ENCODE measurements around the gene NIPSNAP3A. TPM values are rescaled to one million over a fixed set of nuclear protein-coding genes. Genes with fewer than 3 reads are reported as not detected.
A peak's percentile ranks its signal among the peaks of the same experiment; 100 is the strongest.

Gene NIPSNAP3A
- total RNA-seq, 1 donor from 2014 or later, result 10.8 TPM

- Mint-ChIP-seq H3K27ac (no peak overlapping the region), H3K36me3 (ENCODE audit: low read depth) (no peaks in the 10 kb centered on the region), H3K4me1 (no peaks in the 10 kb centered on the region), H3K27me3 (peaks cover 2% of the 10 kb centered on the region), H3K9me3 (no peaks in the 10 kb centered on the region), H3K4me3 (no peak overlapping the region)
- no peak for DNase-seq
- intact Hi-C loops (cut with micrococcal nuclease), result no loop called here
Observed at GRCh38 chr9:104779334-104779733, 31.9 kb downstream of the NIPSNAP3A start.

GRCh38 chr9:104779946-104780535, 32.6 kb downstream of the NIPSNAP3A start:
- intact Hi-C loops (cut with micrococcal nuclease), result loop anchor here (10.0 kb wide), 1 partner anchor 375 kb away; no protein-coding TSS in a partner anchor

GRCh38 chr9:104780796-104781395, 33.4 kb downstream of the NIPSNAP3A start:
- Mint-ChIP-seq H3K36me3 (ENCODE audit: low read depth) (no peaks in the 10 kb centered on the region), H3K4me3 (no peak overlapping the region), H3K4me1 (no peaks in the 10 kb centered on the region), H3K27ac (no peak overlapping the region), H3K9me3 (no peaks in the 10 kb centered on the region), H3K27me3 (peaks cover 2% of the 10 kb centered on the region)
- DNase-seq, result peak; percentile 57
- intact Hi-C loops (cut with micrococcal nuclease), result loop anchor here (10.0 kb wide), 1 partner anchor 374 kb away; no protein-coding TSS in a partner anchor

More at GRCh38 chr9:104779946-104780535, 32.6 kb downstream of the NIPSNAP3A start:
- Mint-ChIP-seq H3K36me3 (ENCODE audit: low read depth) (no peaks in the 10 kb centered on the region), H3K9me3 (no peaks in the 10 kb centered on the region), H3K27ac (no peak overlapping the region), H3K4me1 (no peaks in the 10 kb centered on the region), H3K4me3 (no peak overlapping the region), H3K27me3 (peaks cover 2% of the 10 kb centered on the region)
- peak; percentile 19 for DNase-seq

- Mint-ChIP-seq H3K4me1 (no peaks in the 10 kb centered on the region), H3K27ac (no peak overlapping the region), H3K27me3 (peaks cover 2% of the 10 kb centered on the region), H3K4me3 (no peak overlapping the region), H3K36me3 (ENCODE audit: low read depth) (no peaks in the 10 kb centered on the region), H3K9me3 (no peaks in the 10 kb centered on the region)
- no peak for DNase-seq
- intact Hi-C loops (cut with micrococcal nuclease), result loop anchor here (10.0 kb wide), 1 partner anchor 371 kb away; no protein-coding TSS in a partner anchor
Observed at GRCh38 chr9:104783588-104783987, 36.1 kb downstream of the NIPSNAP3A start.

GRCh38 chr9:104784098-104784497, 36.6 kb downstream of the NIPSNAP3A start:
- H3K27me3 Mint-ChIP-seq, result peaks cover 2% of the 10 kb centered on the region
- H3K36me3 Mint-ChIP-seq (ENCODE audit: low read depth), result no peaks in the 10 kb centered on the region
- H3K4me1 Mint-ChIP-seq, result no peaks in the 10 kb centered on the region
- H3K27ac Mint-ChIP-seq, result no peak overlapping the region
- intact Hi-C loops (cut with micrococcal nuclease), result loop anchor here (10.0 kb wide), 1 partner anchor 371 kb away; no protein-coding TSS in a partner anchor
- no peak for DNase-seq
- no peaks in the 10 kb centered on the region for H3K9me3 Mint-ChIP-seq
- no peak overlapping the region for H3K4me3 Mint-ChIP-seq

GRCh38 chr9:104786293-104786692, 38.8 kb downstream of the NIPSNAP3A start:
- H3K27ac Mint-ChIP-seq, result no peak overlapping the region
- intact Hi-C loops (cut with micrococcal nuclease), result loop anchor here (10.0 kb wide), 1 partner anchor 369 kb away; no protein-coding TSS in a partner anchor
- no peaks in the 10 kb centered on the region for H3K9me3 Mint-ChIP-seq
- no peaks in the 10 kb centered on the region for H3K36me3 Mint-ChIP-seq (ENCODE audit: low read depth)
- no peaks in the 10 kb centered on the region for H3K4me1 Mint-ChIP-seq
- no peak overlapping the region for H3K4me3 Mint-ChIP-seq
- no peaks in the 10 kb centered on the region for H3K27me3 Mint-ChIP-seq
- DNase-seq, result no peak

- H3K27me3 Mint-ChIP-seq, result no peaks in the 10 kb centered on the region
- no peak overlapping the region for H3K27ac Mint-ChIP-seq
- H3K9me3 Mint-ChIP-seq, result no peaks in the 10 kb centered on the region
- H3K4me3 Mint-ChIP-seq, result no peak overlapping the region
- H3K4me1 Mint-ChIP-seq, result no peaks in the 10 kb centered on the region
- intact Hi-C loops (cut with micrococcal nuclease), result loop anchor here (10.0 kb wide), 1 partner anchor 367 kb away; no protein-coding TSS in a partner anchor
- no peaks in the 10 kb centered on the region for H3K36me3 Mint-ChIP-seq (ENCODE audit: low read depth)
- DNase-seq, result no peak
Observed at GRCh38 chr9:104787306-104788015, 40.0 kb downstream of the NIPSNAP3A start.

- no peak for DNase-seq
- intact Hi-C loops (cut with micrococcal nuclease), result loop anchor here (10.0 kb wide), 1 partner anchor 367 kb away; no protein-coding TSS in a partner anchor
- Mint-ChIP-seq H3K36me3 (ENCODE audit: low read depth) (no peaks in the 10 kb centered on the region), H3K27me3 (no peaks in the 10 kb centered on the region), H3K27ac (no peak overlapping the region), H3K4me1 (no peaks in the 10 kb centered on the region), H3K4me3 (no peak overlapping the region), H3K9me3 (no peaks in the 10 kb centered on the region)
Observed at GRCh38 chr9:104788251-104788650, 40.8 kb downstream of the NIPSNAP3A start.

GRCh38 chr9:104794070-104794469, 46.6 kb downstream of the NIPSNAP3A start:
- no peaks in the 10 kb centered on the region for H3K9me3 Mint-ChIP-seq
- H3K36me3 Mint-ChIP-seq (ENCODE audit: low read depth), result no peaks in the 10 kb centered on the region
- H3K27me3 Mint-ChIP-seq, result no peaks in the 10 kb centered on the region
- H3K4me3 Mint-ChIP-seq, result no peak overlapping the region
- H3K27ac Mint-ChIP-seq, result no peak overlapping the region
- intact Hi-C loops (cut with micrococcal nuclease), result no loop called here
- DNase-seq, result no peak
- H3K4me1 Mint-ChIP-seq, result no peaks in the 10 kb centered on the region

- DNase-seq, result no peak
- H3K9me3 Mint-ChIP-seq, result no peaks in the 10 kb centered on the region
- H3K27ac Mint-ChIP-seq, result no peak overlapping the region
- H3K36me3 Mint-ChIP-seq (ENCODE audit: low read depth), result no peaks in the 10 kb centered on the region
- no peaks in the 10 kb centered on the region for H3K4me1 Mint-ChIP-seq
- intact Hi-C loops (cut with micrococcal nuclease), result no loop called here
- no peaks in the 10 kb centered on the region for H3K27me3 Mint-ChIP-seq
- no peak overlapping the region for H3K4me3 Mint-ChIP-seq
Observed at GRCh38 chr9:104795082-104795481, 47.6 kb downstream of the NIPSNAP3A start.

GRCh38 chr9:104795857-104796256, 48.4 kb downstream of the NIPSNAP3A start:
- no peak for DNase-seq
- Mint-ChIP-seq H3K27ac (no peak overlapping the region), H3K4me1 (no peaks in the 10 kb centered on the region), H3K4me3 (no peak overlapping the region), H3K36me3 (ENCODE audit: low read depth) (no peaks in the 10 kb centered on the region), H3K9me3 (no peaks in the 10 kb centered on the region), H3K27me3 (no peaks in the 10 kb centered on the region)
- intact Hi-C loops (cut with micrococcal nuclease), result no loop called here

- no peak overlapping the region for H3K27ac Mint-ChIP-seq
- DNase-seq, result no peak
- intact Hi-C loops (cut with micrococcal nuclease), result no loop called here
- H3K4me3 Mint-ChIP-seq, result no peak overlapping the region
- no peaks in the 10 kb centered on the region for H3K4me1 Mint-ChIP-seq
- H3K36me3 Mint-ChIP-seq (ENCODE audit: low read depth), result no peaks in the 10 kb centered on the region
- no peaks in the 10 kb centered on the region for H3K27me3 Mint-ChIP-seq
- no peaks in the 10 kb centered on the region for H3K9me3 Mint-ChIP-seq
Observed at GRCh38 chr9:104798209-104798995, 50.9 kb downstream of the NIPSNAP3A start.

GRCh38 chr9:104800068-104800785, 52.7 kb downstream of the NIPSNAP3A start:
- H3K4me3 Mint-ChIP-seq, result no peak overlapping the region
- H3K9me3 Mint-ChIP-seq, result no peaks in the 10 kb centered on the region
- DNase-seq, result no peak
- intact Hi-C loops (cut with micrococcal nuclease), result no loop called here
- H3K4me1 Mint-ChIP-seq, result no peaks in the 10 kb centered on the region
- no peak overlapping the region for H3K27ac Mint-ChIP-seq
- no peaks in the 10 kb centered on the region for H3K36me3 Mint-ChIP-seq (ENCODE audit: low read depth)
- no peaks in the 10 kb centered on the region for H3K27me3 Mint-ChIP-seq
